Astrocyte (in vitro differentiated cells and primary cell): ENCODE data around the gene UGT1A6. TPM values are rescaled to one million over a fixed set of nuclear protein-coding genes. Genes with fewer than 3 reads are reported as not detected.

Experiments
- DNase-seq: peaks from one replicate; pipeline ENCODE4 v3.0.0-alpha.2; 2010; ENCODE audit warnings: low read depth
- FAIRE-seq: peaks from 2 replicates; lab custom pipeline; 2011; peaks lifted over from hg19 to GRCh38; lab: Jason Lieb, UNC
- H2AFZ ChIP-seq: 2 replicates; pipeline ENCODE4 v1.6.0; 2012; ENCODE audit warnings: low read depth, low read length, inconsistent platforms
- H3K27ac ChIP-seq: 2 replicates; pipeline ENCODE4 v1.5.1; 2011; ENCODE audit warnings: low read depth, low read length, inconsistent platforms
- H3K27me3 ChIP-seq: 2 replicates; pipeline ENCODE4 v1.6.0; 2011; ENCODE audit warnings: low read length, inconsistent platforms; ENCODE audit not compliant: insufficient read depth
- H3K36me3 ChIP-seq: 2 replicates; pipeline ENCODE4 v1.5.1; 2011; ENCODE audit warnings: low read length, inconsistent platforms; ENCODE audit not compliant: insufficient read depth
- H3K4me1 ChIP-seq: 2 replicates; pipeline ENCODE4 v1.5.1; 2011; ENCODE audit warnings: low read length, inconsistent platforms; ENCODE audit not compliant: insufficient read depth
- H3K4me2 ChIP-seq: 2 replicates; pipeline ENCODE4 v1.6.0; 2012; ENCODE audit warnings: low read length, inconsistent platforms
- H3K4me3 ChIP-seq: 2 replicates; pipeline ENCODE4 v1.5.1; 2011; ENCODE audit warnings: low read depth, mild to moderate bottlenecking, low read length, inconsistent platforms; ENCODE audit not compliant: insufficient read depth
- H3K79me2 ChIP-seq: 2 replicates; pipeline ENCODE4 v1.6.0; 2012; ENCODE audit warnings: mild to moderate bottlenecking, low read length, inconsistent platforms; ENCODE audit not compliant: insufficient read depth
- H3K9ac ChIP-seq: 2 replicates; pipeline ENCODE4 v1.6.0; 2012; ENCODE audit warnings: mild to moderate bottlenecking, low read length, inconsistent platforms
- H3K9me3 ChIP-seq: 2 replicates; pipeline ENCODE4 v1.5.1; 2012; ENCODE audit warnings: low read depth, mild to moderate bottlenecking, low read length, inconsistent platforms; ENCODE audit not compliant: insufficient read depth
- H4K20me1 ChIP-seq: 2 replicates; pipeline ENCODE4 v1.6.0; 2012; ENCODE audit warnings: low read length, inconsistent platforms; ENCODE audit not compliant: insufficient read depth
- H3K27ac Mint-ChIP-seq: one replicate; pipeline ENCODE4 v1.8.0; 2021; ENCODE audit warnings: mild to moderate bottlenecking, mixed read lengths; ENCODE audit not compliant: unreplicated experiment
- H3K27me3 Mint-ChIP-seq: one replicate; pipeline ENCODE4 v1.8.0; 2021; ENCODE audit warnings: low read depth, mixed read lengths; ENCODE audit not compliant: unreplicated experiment
- H3K36me3 Mint-ChIP-seq: one replicate; pipeline ENCODE4 v1.8.0; 2021; ENCODE audit warnings: low read depth, mixed read lengths; ENCODE audit not compliant: unreplicated experiment
- H3K4me1 Mint-ChIP-seq: one replicate; pipeline ENCODE4 v1.8.0; 2021; ENCODE audit warnings: low read depth, mixed read lengths; ENCODE audit not compliant: unreplicated experiment
- H3K4me3 Mint-ChIP-seq: one replicate; pipeline ENCODE4 v1.8.0; 2021; ENCODE audit warnings: mild to moderate bottlenecking, moderate library complexity, mixed read lengths; ENCODE audit not compliant: unreplicated experiment
- H3K9me3 Mint-ChIP-seq: one replicate; pipeline ENCODE4 v1.8.0; 2021; ENCODE audit warnings: mild to moderate bottlenecking, mixed read lengths; ENCODE audit not compliant: unreplicated experiment
- EZH2 ChIP-seq: IDR thresholded peaks from 2 replicates; pipeline ENCODE4 v1.6.1; 2012; ENCODE audit warnings: mild to moderate bottlenecking, low read length, inconsistent platforms; ENCODE audit not compliant: insufficient read depth
- total RNA-seq: library from RNA; stranded (reverse); gene quantifications from 2 replicates; pipeline ENCODE4 v1.2.1, GENCODE V29; 2021
- TF ChIP-seq, protein P1 (sequence below): IDR thresholded peaks from 2 replicates; pipeline ENCODE4 v1.5.1; 2011; ENCODE audit warnings: low read depth, mild to moderate bottlenecking, inconsistent platforms, low read length, moderate library complexity; ENCODE audit not compliant: insufficient read depth

UGT1A6 gene
- total RNA-seq, 1 donor from 2014 or later: not detected

- Histone ChIP-seq H4K20me1 (no peaks in the 10 kb centered on the region), H3K4me1 (no peaks in the 10 kb centered on the region), H3K36me3 (no peaks in the 10 kb centered on the region), H3K27me3 (no peaks in the 10 kb centered on the region), H2AFZ (no peak overlapping the region), H3K4me2 (no peak overlapping the region), H3K9ac (no peak overlapping the region), H3K79me2 (no peaks in the 10 kb centered on the region), H3K4me3 (no peak overlapping the region), H3K27ac (no peak overlapping the region), H3K9me3 (no peaks in the 10 kb centered on the region)
- DNase-seq: no peak
- TF ChIP-seq EZH2: no peak
- TF ChIP-seq, protein P1, sequence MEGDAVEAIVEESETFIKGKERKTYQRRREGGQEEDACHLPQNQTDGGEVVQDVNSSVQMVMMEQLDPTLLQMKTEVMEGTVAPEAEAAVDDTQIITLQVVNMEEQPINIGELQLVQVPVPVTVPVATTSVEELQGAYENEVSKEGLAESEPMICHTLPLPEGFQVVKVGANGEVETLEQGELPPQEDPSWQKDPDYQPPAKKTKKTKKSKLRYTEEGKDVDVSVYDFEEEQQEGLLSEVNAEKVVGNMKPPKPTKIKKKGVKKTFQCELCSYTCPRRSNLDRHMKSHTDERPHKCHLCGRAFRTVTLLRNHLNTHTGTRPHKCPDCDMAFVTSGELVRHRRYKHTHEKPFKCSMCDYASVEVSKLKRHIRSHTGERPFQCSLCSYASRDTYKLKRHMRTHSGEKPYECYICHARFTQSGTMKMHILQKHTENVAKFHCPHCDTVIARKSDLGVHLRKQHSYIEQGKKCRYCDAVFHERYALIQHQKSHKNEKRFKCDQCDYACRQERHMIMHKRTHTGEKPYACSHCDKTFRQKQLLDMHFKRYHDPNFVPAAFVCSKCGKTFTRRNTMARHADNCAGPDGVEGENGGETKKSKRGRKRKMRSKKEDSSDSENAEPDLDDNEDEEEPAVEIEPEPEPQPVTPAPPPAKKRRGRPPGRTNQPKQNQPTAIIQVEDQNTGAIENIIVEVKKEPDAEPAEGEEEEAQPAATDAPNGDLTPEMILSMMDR: no peak
- no peak overlapping the region for H3K4me3 Mint-ChIP-seq
- peaks cover 2% of the 10 kb centered on the region for H3K9me3 Mint-ChIP-seq
- peaks cover 2% of the 10 kb centered on the region for H3K36me3 Mint-ChIP-seq
- no peak overlapping the region for H3K27ac Mint-ChIP-seq
- FAIRE-seq: no peak
- H3K27me3 Mint-ChIP-seq: peaks cover 15% of the 10 kb centered on the region
- H3K4me1 Mint-ChIP-seq: no peaks in the 10 kb centered on the region
Measured at GRCh38 chr2:233668605-233669260, 24.0 kb upstream of the UGT1A6 start.

GRCh38 chr2:233671290-233672161 lies 21.2 kb upstream of the UGT1A6 start, which contains the start of gene UGT1A9:
UGT1A9 (plus strand) TSS chr2:233671898; CDS start chr2:233671935, 37 bp downstream.
- Mint-ChIP-seq H3K4me1 (no peaks in the 10 kb centered on the region), H3K36me3 (peaks cover 2% of the 10 kb centered on the region), H3K27ac (no peak within 1 kb of the TSS), H3K4me3 (no peak within 1 kb of the TSS), H3K9me3 (peaks cover 2% of the 10 kb centered on the region), H3K27me3 (peaks cover 15% of the 10 kb centered on the region)
- TF ChIP-seq, protein P1: no peak
- Histone ChIP-seq H2AFZ (no peak within 1 kb of the TSS), H3K4me3 (no peak within 1 kb of the TSS), H3K27ac (no peak within 1 kb of the TSS), H4K20me1 (no peaks in the 10 kb centered on the region), H3K4me1 (peaks cover 3% of the 10 kb centered on the region), H3K79me2 (no peaks in the 10 kb centered on the region), H3K4me2 (no peak within 1 kb of the TSS), H3K9ac (no peak within 1 kb of the TSS), H3K9me3 (no peaks in the 10 kb centered on the region), H3K27me3 (no peaks in the 10 kb centered on the region), H3K36me3 (no peaks in the 10 kb centered on the region)
- FAIRE-seq (no peak), DNase-seq (no peak)
